Measurements from ENCODE around the gene KCP. TPM values are rescaled to one million over a fixed set of nuclear protein-coding genes. Genes with fewer than 3 reads are reported as not detected.

The KCP gene
- total and polyA plus RNA-seq, 2 of the 13 experiments (the other 11 are each of a cell fraction or from before 2014, with no cell fraction given) = 0.37 to 1.0 TPM

GRCh38 chr7:128937647-128938543, 27.4 kb upstream of the KCP start, which contains the start of gene IRF5 (continued):
- no peak for TF ChIP-seq GMEB2 (CRISPR knock-in tag; IDR thresholded peaks at IDR 0.05; ENCODE audit: low read depth)
- TF ChIP-seq MXD1 (CRISPR knock-in tag; IDR thresholded peaks at IDR 0.05) = 0 out of 2 replicates have a peak, but pooled peaks have one; percentile 48
- TF ChIP-seq ZSCAN20 (CRISPR knock-in tag; IDR thresholded peaks at IDR 0.05; ENCODE audit: borderline replicate concordance) = no peak
- no peak for TF ChIP-seq BCL3 (CRISPR knock-in tag; IDR thresholded peaks at IDR 0.05)
- TF ChIP-seq RXRA (CRISPR knock-in tag; IDR thresholded peaks at IDR 0.05) = no peak; the same call in 1 of the 2 replicates
- no peak for TF ChIP-seq PRMT3 (CRISPR knock-in tag; IDR thresholded peaks at IDR 0.05; ENCODE audit: borderline replicate concordance, low read depth)
- TF ChIP-seq ZBTB10 (CRISPR knock-in tag; IDR thresholded peaks at IDR 0.05; ENCODE audit: borderline replicate concordance) = peak; percentile 42; the same call in 1 of the 2 replicates
- TF ChIP-seq BATF2 (CRISPR knock-in tag; IDR thresholded peaks at IDR 0.05) = no peak
- TF ChIP-seq SIX1 (CRISPR knock-in tag; IDR thresholded peaks at IDR 0.05; ENCODE audit: borderline replicate concordance) = no peak
- TF ChIP-seq ARID2 (CRISPR knock-in tag; IDR thresholded peaks at IDR 0.05; ENCODE audit: borderline replicate concordance) = no peak
- peak; percentile 62 for TF ChIP-seq ZNF687 (CRISPR knock-in tag; IDR thresholded peaks at IDR 0.05)
- TF ChIP-seq ZC3H13 (CRISPR knock-in tag; IDR thresholded peaks at IDR 0.05) = no peak
